Vagina (tissue), 2 donors: ENCODE measurements around the gene EIF2D. TPM values are rescaled to one million over a fixed set of nuclear protein-coding genes. Genes with fewer than 3 reads are reported as not detected.

Experiments
- DNase-seq, 2 donors: peaks; one replicate each; pipeline ENCODE4 v3.0.0-alpha.2; 2017; ENCODE audit errors: extremely low spot score in 2 of 2
- H3K27ac ChIP-seq: fragments of 200-600 bp; sonication (generic); one replicate; pipeline ENCODE4 v1.5.1; 2019
- H3K27me3 ChIP-seq: fragments of 200-600 bp; sonication (generic); one replicate; pipeline ENCODE4 v1.5.1; 2019
- H3K36me3 ChIP-seq, 2 donors: fragments of 200-600 bp; sonication (generic); one replicate each; pipeline ENCODE4 v1.5.1; 2017 to 2019
- H3K4me1 ChIP-seq: fragments of 200-600 bp; sonication (generic); one replicate; pipeline ENCODE4 v1.5.1; 2019
- H3K4me3 ChIP-seq, 2 donors: fragments of 200-600 bp; sonication (generic); 1 replicate in 1 of 2; 2 replicates in 1 of 2; pipeline ENCODE4 v1.5.1; 2016 to 2019
- H3K9me3 ChIP-seq: fragments of 200-600 bp; sonication (generic); one replicate; pipeline ENCODE4 v1.5.1; 2019
- CTCF ChIP-seq, 3 experiments: fragments of 450-650 bp in 2 of 3; fragments of 200-600 bp in 1 of 3; sonication (generic) in 1 of 3; IDR thresholded peaks; one replicate each; pipeline ENCODE4 v1.5.1; 2017 to 2019; ENCODE audit warnings: antibody characterized with exemption in 3 of 3, mild to moderate bottlenecking in 2 of 3, moderate library complexity in 2 of 3
- POLR2A ChIP-seq, 2 donors: fragments of 450-650 bp; IDR thresholded peaks; one replicate each; pipeline ENCODE4 v1.6.1; 2017; ENCODE audit warnings: antibody characterized with exemption in 2 of 2, mild to moderate bottlenecking in 2 of 2, moderate library complexity in 2 of 2
- POLR2AphosphoS5 ChIP-seq, 2 donors: sonication (generic); formaldehyde crosslinking; IDR thresholded peaks; one replicate each; pipeline ENCODE4 v1.9.0; 2017; ENCODE audit warnings: antibody characterized with exemption in 2 of 2, mild to moderate bottlenecking in 2 of 2, low read depth in 1 of 2; ENCODE audit not compliant: insufficient read depth in 1 of 2
- intact Hi-C: fragments of 100-400 bp; cut with DNase I; formaldehyde crosslinking; loops from one replicate; pipeline ENCODE4 v1.15.1; 2023
- total RNA-seq: library from RNA; depleted of rRNA; stranded (reverse); fragments of >200 nt; gene quantifications from one replicate; pipeline ENCODE4 v1.2.3, GENCODE V29; 2016

EIF2D gene
- total RNA-seq, 1 donor from 2014 or later = 48.9 TPM

- Histone ChIP-seq H3K27ac (no peak overlapping the region), H3K4me1 (peaks cover 31% of the 10 kb centered on the region), H3K9me3 (no peaks in the 10 kb centered on the region), H3K36me3 (peaks cover 0 to 65% of the 10 kb centered on the region in 2 donors), H3K27me3 (no peaks in the 10 kb centered on the region), H3K4me3 (no peak overlapping the region)
- intact Hi-C loops = no loop called here
- TF ChIP-seq POLR2A (IDR thresholded peaks at IDR 0.05) (no peak), POLR2AphosphoS5 (IDR thresholded peaks at IDR 0.05; ENCODE audit: insufficient read depth in 1 of 2, low read depth in 1 of 2) (no peak), CTCF (IDR thresholded peaks at IDR 0.05) (no peak)
- no peak for DNase-seq
Measured at GRCh38 chr1:206593351-206593925, 18.8 kb downstream of the EIF2D start.

GRCh38 chr1:206591696-206592095 is 20.6 kb downstream of the EIF2D start:
- Histone ChIP-seq H3K27ac (peak overlapping the region; percentile 77), H3K27me3 (no peaks in the 10 kb centered on the region), H3K9me3 (no peaks in the 10 kb centered on the region), H3K4me1 (peaks cover 46% of the 10 kb centered on the region), H3K4me3 (no peak overlapping the region), H3K36me3 (peaks cover 0 to 49% of the 10 kb centered on the region in 2 donors)
- intact Hi-C loops = no loop called here
- TF ChIP-seq CTCF (IDR thresholded peaks at IDR 0.05) = no peak
- TF ChIP-seq POLR2A (IDR thresholded peaks at IDR 0.05) = no peak
- TF ChIP-seq POLR2AphosphoS5 (IDR thresholded peaks at IDR 0.05; ENCODE audit: insufficient read depth in 1 of 2, low read depth in 1 of 2) = no peak
- no peak for DNase-seq

- H3K27me3 ChIP-seq = no peaks in the 10 kb centered on the region
- H3K36me3 ChIP-seq = peaks cover 0 to 44% of the 10 kb centered on the region in 2 donors
- no peaks in the 10 kb centered on the region for H3K9me3 ChIP-seq
- H3K4me3 ChIP-seq = no peak overlapping the region
- H3K4me1 ChIP-seq = peaks cover 49% of the 10 kb centered on the region
- DNase-seq = no peak
- TF ChIP-seq CTCF (IDR thresholded peaks at IDR 0.05) = no peak
- TF ChIP-seq POLR2A (IDR thresholded peaks at IDR 0.05) = no peak
- no peak for TF ChIP-seq POLR2AphosphoS5 (IDR thresholded peaks at IDR 0.05; ENCODE audit: insufficient read depth in 1 of 2, low read depth in 1 of 2)
- intact Hi-C loops = no loop called here
- peak overlapping the region; percentile 77 for H3K27ac ChIP-seq
Measured at GRCh38 chr1:206591226-206591625, 21.0 kb downstream of the EIF2D start.

GRCh38 chr1:206590025-206590758 is 22.1 kb downstream of the EIF2D start:
- Histone ChIP-seq H3K4me3 (no peak overlapping the region), H3K36me3 (peaks cover 0 to 39% of the 10 kb centered on the region in 2 donors), H3K4me1 (peaks cover 59% of the 10 kb centered on the region), H3K27ac (peak overlapping the region; percentile 77), H3K27me3 (no peaks in the 10 kb centered on the region), H3K9me3 (no peaks in the 10 kb centered on the region)
- TF ChIP-seq CTCF (IDR thresholded peaks at IDR 0.05) (no peak), POLR2AphosphoS5 (IDR thresholded peaks at IDR 0.05; ENCODE audit: insufficient read depth in 1 of 2, low read depth in 1 of 2) (peak in 1 of 2 donors; percentile 45)
- no peak for DNase-seq
- intact Hi-C loops = no loop called here

- Histone ChIP-seq H3K27me3 (no peaks in the 10 kb centered on the region), H3K9me3 (no peaks in the 10 kb centered on the region), H3K4me3 (no peak overlapping the region), H3K4me1 (peaks cover 67% of the 10 kb centered on the region), H3K27ac (peak overlapping the region; percentile 77), H3K36me3 (peaks cover 0 to 29% of the 10 kb centered on the region in 2 donors)
- no peak for DNase-seq
- intact Hi-C loops = no loop called here
- TF ChIP-seq POLR2AphosphoS5 (IDR thresholded peaks at IDR 0.05; ENCODE audit: insufficient read depth in 1 of 2, low read depth in 1 of 2) (peak; percentile 16 to 62), CTCF (IDR thresholded peaks at IDR 0.05) (no peak), POLR2A (IDR thresholded peaks at IDR 0.05) (no peak)
Measured at GRCh38 chr1:206589206-206589605, 23.1 kb downstream of the EIF2D start.
